Adipocyte (in vitro differentiated cells): ENCODE data around the gene HOXC9.

ENCODE experiments used
- DNase-seq: peaks from one replicate; pipeline ENCODE4 v3.0.0-alpha.2; 2015; ENCODE audit warnings: low read depth
- H3K27me3 ChIP-seq: replicated peaks from 2 replicates; pipeline ENCODE4 v1.7.0; 2013; ENCODE audit warnings: mild to moderate bottlenecking, low read length, moderate library complexity; ENCODE audit not compliant: control insufficient read depth, insufficient read depth
- H3K36me3 ChIP-seq: 2 replicates; pipeline ENCODE4 v1.7.0; 2013; ENCODE audit warnings: low read length, mild to moderate bottlenecking, moderate library complexity; ENCODE audit not compliant: control insufficient read depth, insufficient read depth, severe bottlenecking
- H3K4me1 ChIP-seq: 2 replicates; pipeline ENCODE4 v1.7.0; 2013; ENCODE audit warnings: mild to moderate bottlenecking, low read length, moderate library complexity; ENCODE audit not compliant: control insufficient read depth, insufficient read depth
- H3K4me3 ChIP-seq: 2 replicates; pipeline ENCODE4 v1.7.0; 2013; ENCODE audit warnings: mild to moderate bottlenecking, low read length, moderate library complexity
- H3K9ac ChIP-seq: 2 replicates; pipeline ENCODE4 v1.7.0; 2013; ENCODE audit warnings: mild to moderate bottlenecking, low read length, moderate library complexity
- H3K9me3 ChIP-seq: 2 replicates; pipeline ENCODE4 v1.7.0; 2013; ENCODE audit warnings: mild to moderate bottlenecking, low read length, moderate library complexity; ENCODE audit not compliant: control insufficient read depth

Gene HOXC9

GRCh38 chr12:54001283-54002187 lies 1.6 kb downstream of the HOXC9 start:
- peaks cover 6% of the 10 kb centered on the region for H3K36me3 ChIP-seq
- H3K4me3 ChIP-seq, result peak overlapping the region; percentile 94
- H3K27me3 ChIP-seq, result no peaks in the 10 kb centered on the region

GRCh38 chr12:54002278-54002914 lies 2.4 kb downstream of the HOXC9 start:
- Histone ChIP-seq H3K9me3 (no peaks in the 10 kb centered on the region), H3K36me3 (peaks cover 6% of the 10 kb centered on the region), H3K4me1 (peaks cover 60% of the 10 kb centered on the region), H3K9ac (peak overlapping the region; percentile 96), H3K27me3 (no peaks in the 10 kb centered on the region), H3K4me3 (peak overlapping the region; percentile 94)
- no peak for DNase-seq

More at GRCh38 chr12:54001283-54002187, 1.6 kb downstream of the HOXC9 start:
- Histone ChIP-seq H3K9ac (peak overlapping the region; percentile 96), H3K9me3 (no peaks in the 10 kb centered on the region), H3K4me1 (peaks cover 60% of the 10 kb centered on the region)
- DNase-seq, result no peak

- no peak for DNase-seq
- H3K36me3 ChIP-seq, result peaks cover 6% of the 10 kb centered on the region
- H3K27me3 ChIP-seq, result no peaks in the 10 kb centered on the region
- H3K9ac ChIP-seq, result peak overlapping the region; percentile 96
- H3K9me3 ChIP-seq, result no peaks in the 10 kb centered on the region
- peak overlapping the region; percentile 94 for H3K4me3 ChIP-seq
- H3K4me1 ChIP-seq, result peaks cover 60% of the 10 kb centered on the region
Measured at GRCh38 chr12:54002915-54003389, 3.0 kb downstream of the HOXC9 start.

- H3K4me1 ChIP-seq, result peaks cover 59% of the 10 kb centered on the region
- peaks cover 6% of the 10 kb centered on the region for H3K36me3 ChIP-seq
- no peaks in the 10 kb centered on the region for H3K9me3 ChIP-seq
- H3K4me3 ChIP-seq, result peak overlapping the region; percentile 86
- no peaks in the 10 kb centered on the region for H3K27me3 ChIP-seq
- DNase-seq, result no peak
- H3K9ac ChIP-seq, result peak overlapping the region; percentile 96
Measured at GRCh38 chr12:54003625-54004024, 3.7 kb downstream of the HOXC9 start.

GRCh38 chr12:54004063-54004840 lies 4.3 kb downstream of the HOXC9 start:
- Histone ChIP-seq H3K27me3 (no peaks in the 10 kb centered on the region), H3K4me3 (peak overlapping the region; percentile 86), H3K9ac (peak overlapping the region; percentile 96), H3K36me3 (peaks cover 6% of the 10 kb centered on the region), H3K9me3 (no peaks in the 10 kb centered on the region), H3K4me1 (peaks cover 53% of the 10 kb centered on the region)
- DNase-seq, result no peak

GRCh38 chr12:54004841-54005530 lies 5.0 kb downstream of the HOXC9 start:
- peaks cover 53% of the 10 kb centered on the region for H3K4me1 ChIP-seq
- H3K9me3 ChIP-seq, result no peaks in the 10 kb centered on the region
- DNase-seq, result no peak
- H3K9ac ChIP-seq, result peak overlapping the region; percentile 96
- peaks cover 6% of the 10 kb centered on the region for H3K36me3 ChIP-seq
- peak overlapping the region; percentile 86 for H3K4me3 ChIP-seq
- no peaks in the 10 kb centered on the region for H3K27me3 ChIP-seq

GRCh38 chr12:54005531-54005852 lies 5.5 kb downstream of the HOXC9 start:
- H3K27me3 ChIP-seq, result no peaks in the 10 kb centered on the region
- H3K4me3 ChIP-seq, result peak overlapping the region; percentile 86
- DNase-seq, result no peak
- peak overlapping the region; percentile 96 for H3K9ac ChIP-seq
- peaks cover 53% of the 10 kb centered on the region for H3K4me1 ChIP-seq
- H3K9me3 ChIP-seq, result no peaks in the 10 kb centered on the region
- H3K36me3 ChIP-seq, result peaks cover 6% of the 10 kb centered on the region

- no peaks in the 10 kb centered on the region for H3K9me3 ChIP-seq
- no peaks in the 10 kb centered on the region for H3K27me3 ChIP-seq
- H3K4me3 ChIP-seq, result peak overlapping the region; percentile 86
- DNase-seq, result peak; percentile 96
- peak overlapping the region; percentile 96 for H3K9ac ChIP-seq
- H3K36me3 ChIP-seq, result peaks cover 6% of the 10 kb centered on the region
- peaks cover 51% of the 10 kb centered on the region for H3K4me1 ChIP-seq
Measured at GRCh38 chr12:54005853-54006558, 6.0 kb downstream of the HOXC9 start.

- Histone ChIP-seq H3K9me3 (no peaks in the 10 kb centered on the region), H3K4me3 (peak overlapping the region; percentile 86), H3K9ac (peak overlapping the region; percentile 96), H3K36me3 (peaks cover 6% of the 10 kb centered on the region), H3K4me1 (peaks cover 48% of the 10 kb centered on the region), H3K27me3 (no peaks in the 10 kb centered on the region)
- DNase-seq, result no peak
Measured at GRCh38 chr12:54006559-54007220, 6.7 kb downstream of the HOXC9 start.
